ENCODE data around the gene TYRP1.

- no peak for TF ChIP-seq POLR2A (IDR thresholded peaks at IDR 0.05; ENCODE audit: low read depth, low read length)
- TF ChIP-seq POLR2AphosphoS5 (IDR thresholded peaks at IDR 0.05; ENCODE audit: low read depth, low read length): no peak
- no peak for TF ChIP-seq TAF1 (IDR thresholded peaks at IDR 0.05; ENCODE audit: borderline replicate concordance, low read depth, low read length)
Measured at GRCh38 chr9:12695474-12695873, 2.3 kb downstream of the TYRP1 start.
